Measurements from ENCODE around the gene ZNF407. TPM values are rescaled to one million over a fixed set of nuclear protein-coding genes. Genes with fewer than 3 reads are reported as not detected.

Gene ZNF407
- total and polyA plus RNA-seq, 2 experiments from 2014 or later: 2.1 to 10.4 TPM

DNA sequence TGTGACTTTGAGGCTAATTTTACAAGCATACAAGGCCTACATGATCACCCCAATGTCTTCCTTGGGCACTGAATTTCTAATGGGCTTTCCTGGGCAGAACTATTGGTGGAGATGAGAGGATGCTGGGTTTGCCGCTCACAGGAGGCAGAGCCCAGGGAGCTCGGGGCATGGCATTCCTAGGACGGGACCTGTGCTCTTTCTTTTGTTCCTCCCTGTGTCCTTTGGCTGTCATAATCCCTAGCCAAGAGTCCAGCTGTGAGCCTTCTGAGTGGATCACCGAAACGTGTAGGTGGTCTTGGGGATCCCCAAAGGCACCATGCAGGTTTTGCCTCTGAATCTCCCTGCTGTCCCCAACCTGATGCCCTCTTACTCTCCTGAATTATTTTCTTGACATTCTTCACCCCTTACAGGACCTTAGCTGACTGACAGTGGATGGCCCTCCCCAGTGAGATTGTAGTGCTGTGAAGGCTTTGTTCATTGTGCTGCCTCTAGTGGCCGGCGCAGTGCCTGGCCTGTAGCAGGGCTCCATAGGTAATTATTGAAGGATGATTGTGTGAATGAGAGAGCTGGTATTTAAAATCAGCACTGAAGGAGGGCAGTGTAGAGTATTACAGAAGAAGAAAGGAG, 221.9 kb downstream of the ZNF407 start (continued):
- TF ChIP-seq, protein P1, sequence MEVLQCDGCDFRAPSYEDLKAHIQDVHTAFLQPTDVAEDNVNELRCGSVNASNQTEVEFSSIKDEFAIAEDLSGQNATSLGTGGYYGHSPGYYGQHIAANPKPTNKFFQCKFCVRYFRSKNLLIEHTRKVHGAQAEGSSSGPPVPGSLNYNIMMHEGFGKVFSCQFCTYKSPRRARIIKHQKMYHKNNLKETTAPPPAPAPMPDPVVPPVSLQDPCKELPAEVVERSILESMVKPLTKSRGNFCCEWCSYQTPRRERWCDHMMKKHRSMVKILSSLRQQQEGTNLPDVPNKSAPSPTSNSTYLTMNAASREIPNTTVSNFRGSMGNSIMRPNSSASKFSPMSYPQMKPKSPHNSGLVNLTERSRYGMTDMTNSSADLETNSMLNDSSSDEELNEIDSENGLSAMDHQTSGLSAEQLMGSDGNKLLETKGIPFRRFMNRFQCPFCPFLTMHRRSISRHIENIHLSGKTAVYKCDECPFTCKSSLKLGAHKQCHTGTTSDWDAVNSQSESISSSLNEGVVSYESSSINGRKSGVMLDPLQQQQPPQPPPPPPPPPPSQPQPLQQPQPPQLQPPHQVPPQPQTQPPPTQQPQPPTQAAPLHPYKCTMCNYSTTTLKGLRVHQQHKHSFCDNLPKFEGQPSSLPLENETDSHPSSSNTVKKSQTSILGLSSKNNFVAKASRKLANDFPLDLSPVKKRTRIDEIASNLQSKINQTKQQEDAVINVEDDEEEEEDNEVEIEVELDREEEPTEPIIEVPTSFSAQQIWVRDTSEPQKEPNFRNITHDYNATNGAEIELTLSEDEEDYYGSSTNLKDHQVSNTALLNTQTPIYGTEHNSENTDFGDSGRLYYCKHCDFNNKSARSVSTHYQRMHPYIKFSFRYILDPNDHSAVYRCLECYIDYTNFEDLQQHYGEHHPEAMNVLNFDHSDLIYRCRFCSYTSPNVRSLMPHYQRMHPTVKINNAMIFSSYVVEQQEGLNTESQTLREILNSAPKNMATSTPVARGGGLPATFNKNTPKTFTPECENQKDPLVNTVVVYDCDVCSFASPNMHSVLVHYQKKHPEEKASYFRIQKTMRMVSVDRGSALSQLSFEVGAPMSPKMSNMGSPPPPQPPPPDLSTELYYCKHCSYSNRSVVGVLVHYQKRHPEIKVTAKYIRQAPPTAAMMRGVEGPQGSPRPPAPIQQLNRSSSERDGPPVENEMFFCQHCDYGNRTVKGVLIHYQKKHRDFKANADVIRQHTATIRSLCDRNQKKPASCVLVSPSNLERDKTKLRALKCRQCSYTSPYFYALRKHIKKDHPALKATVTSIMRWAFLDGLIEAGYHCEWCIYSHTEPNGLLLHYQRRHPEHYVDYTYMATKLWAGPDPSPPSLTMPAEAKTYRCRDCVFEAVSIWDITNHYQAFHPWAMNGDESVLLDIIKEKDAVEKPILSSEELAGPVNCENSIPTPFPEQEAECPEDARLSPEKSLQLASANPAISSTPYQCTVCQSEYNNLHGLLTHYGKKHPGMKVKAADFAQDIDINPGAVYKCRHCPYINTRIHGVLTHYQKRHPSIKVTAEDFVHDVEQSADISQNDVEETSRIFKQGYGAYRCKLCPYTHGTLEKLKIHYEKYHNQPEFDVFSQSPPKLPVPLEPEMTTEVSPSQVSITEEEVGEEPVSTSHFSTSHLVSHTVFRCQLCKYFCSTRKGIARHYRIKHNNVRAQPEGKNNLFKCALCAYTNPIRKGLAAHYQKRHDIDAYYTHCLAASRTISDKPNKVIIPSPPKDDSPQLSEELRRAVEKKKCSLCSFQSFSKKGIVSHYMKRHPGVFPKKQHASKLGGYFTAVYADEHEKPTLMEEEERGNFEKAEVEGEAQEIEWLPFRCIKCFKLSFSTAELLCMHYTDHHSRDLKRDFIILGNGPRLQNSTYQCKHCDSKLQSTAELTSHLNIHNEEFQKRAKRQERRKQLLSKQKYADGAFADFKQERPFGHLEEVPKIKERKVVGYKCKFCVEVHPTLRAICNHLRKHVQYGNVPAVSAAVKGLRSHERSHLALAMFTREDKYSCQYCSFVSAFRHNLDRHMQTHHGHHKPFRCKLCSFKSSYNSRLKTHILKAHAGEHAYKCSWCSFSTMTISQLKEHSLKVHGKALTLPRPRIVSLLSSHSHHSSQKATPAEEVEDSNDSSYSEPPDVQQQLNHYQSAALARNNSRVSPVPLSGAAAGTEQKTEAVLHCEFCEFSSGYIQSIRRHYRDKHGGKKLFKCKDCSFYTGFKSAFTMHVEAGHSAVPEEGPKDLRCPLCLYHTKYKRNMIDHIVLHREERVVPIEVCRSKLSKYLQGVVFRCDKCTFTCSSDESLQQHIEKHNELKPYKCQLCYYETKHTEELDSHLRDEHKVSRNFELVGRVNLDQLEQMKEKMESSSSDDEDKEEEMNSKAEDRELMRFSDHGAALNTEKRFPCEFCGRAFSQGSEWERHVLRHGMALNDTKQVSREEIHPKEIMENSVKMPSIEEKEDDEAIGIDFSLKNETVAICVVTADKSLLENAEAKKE (CRISPR knock-in tag; IDR thresholded peaks at IDR 0.05): no peak
- TF ChIP-seq EZH2phosphoT487 (IDR thresholded peaks at IDR 0.05; ENCODE audit: unreplicated experiment): no peak
- TF ChIP-seq, protein P2, sequence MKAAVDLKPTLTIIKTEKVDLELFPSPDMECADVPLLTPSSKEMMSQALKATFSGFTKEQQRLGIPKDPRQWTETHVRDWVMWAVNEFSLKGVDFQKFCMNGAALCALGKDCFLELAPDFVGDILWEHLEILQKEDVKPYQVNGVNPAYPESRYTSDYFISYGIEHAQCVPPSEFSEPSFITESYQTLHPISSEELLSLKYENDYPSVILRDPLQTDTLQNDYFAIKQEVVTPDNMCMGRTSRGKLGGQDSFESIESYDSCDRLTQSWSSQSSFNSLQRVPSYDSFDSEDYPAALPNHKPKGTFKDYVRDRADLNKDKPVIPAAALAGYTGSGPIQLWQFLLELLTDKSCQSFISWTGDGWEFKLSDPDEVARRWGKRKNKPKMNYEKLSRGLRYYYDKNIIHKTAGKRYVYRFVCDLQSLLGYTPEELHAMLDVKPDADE (IDR thresholded peaks at IDR 0.05): no peak
- no peak for TF ChIP-seq POLR2AphosphoS5 (IDR thresholded peaks at IDR 0.05; ENCODE audit: low read depth)

DNA sequence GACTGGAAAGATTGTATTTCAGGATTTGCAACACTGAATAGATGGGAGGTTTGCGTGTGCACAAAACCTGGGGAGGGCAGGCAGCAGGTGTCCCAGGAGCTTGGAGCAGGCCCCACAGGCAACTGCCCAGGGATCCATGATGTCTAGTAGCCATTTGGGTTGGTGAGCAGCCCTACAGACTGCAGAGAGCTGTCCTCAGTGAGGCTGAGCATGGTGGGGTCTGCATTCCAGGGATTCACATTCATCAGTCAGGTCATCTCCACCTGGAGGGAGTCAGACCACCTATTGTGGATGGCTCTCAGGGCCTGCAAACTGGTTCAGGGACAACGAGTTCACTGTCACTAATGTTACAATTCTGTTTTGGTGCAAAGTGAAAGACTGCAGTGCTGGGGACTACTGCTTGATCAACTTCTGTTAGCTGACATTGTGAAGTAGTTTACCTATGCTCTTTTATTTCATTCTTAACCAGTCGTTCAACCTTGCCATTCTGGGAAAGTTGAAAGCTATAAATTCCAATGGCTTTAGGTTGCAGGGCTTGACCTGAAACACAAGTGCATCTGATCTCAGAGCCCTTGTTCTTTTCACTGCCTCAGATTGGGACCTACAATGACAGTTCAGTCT, 222.6 kb downstream of the ZNF407 start:
- peak; percentile 47 for ATAC-seq

More for the DNA sequence above, 222.6 kb downstream of the ZNF407 start:
- Mint-ChIP-seq H3K9me3 (no peaks in the 10 kb centered on the region), H3K4me1 (peaks cover 8% of the 10 kb centered on the region; the same call in 2 of the 3 replicates), H3K27me3 (ENCODE audit: insufficient read depth, low read depth, poor library complexity) (no peaks in the 10 kb centered on the region), H3K4me3 (no peak overlapping the region), H3K27ac (no peak overlapping the region), H3K36me3 (ENCODE audit: low read depth) (no peaks in the 10 kb centered on the region)
- Histone ChIP-seq H3K9me2 (ENCODE audit: insufficient read depth) (no peaks in the 10 kb centered on the region), H4K20me1 (replicated peaks; ENCODE audit: insufficient read depth) (no peaks in the 10 kb centered on the region), H3K36me3 (ENCODE audit: insufficient read depth) (no peaks in the 10 kb centered on the region), H3K4me1 (ENCODE audit: insufficient read depth) (peaks cover 5% of the 10 kb centered on the region; the same call in 1 of the 2 replicates), H2AFZ (no peak overlapping the region), H3K79me2 (replicated peaks; ENCODE audit: insufficient read depth) (no peaks in the 10 kb centered on the region), H3K27ac (ENCODE audit: low read depth) (no peak overlapping the region), H3K4me3 (no peak overlapping the region), H3F3A (replicated peaks; ENCODE audit: low read depth) (no peaks in the 10 kb centered on the region), H3K27me3 (ENCODE audit: insufficient read depth) (no peaks in the 10 kb centered on the region), H3K4me2 (no peak overlapping the region)
- DNase-seq (ENCODE audit: low spot score): peak; percentile 11
- TF ChIP-seq, protein P1 (CRISPR knock-in tag; IDR thresholded peaks at IDR 0.05): peak; percentile 40; the same call in 1 of the 2 replicates
- TF ChIP-seq EZH2phosphoT487 (IDR thresholded peaks at IDR 0.05; ENCODE audit: unreplicated experiment): no peak
